Heart left ventricle (tissue), 16 donors: ENCODE results near the gene DSCAM. TPM values are rescaled to one million over a fixed set of nuclear protein-coding genes. Genes with fewer than 3 reads are reported as not detected.

Experiments
- ATAC-seq, 4 donors: fragments of 200-7000 bp; cut with Tn5 transposase; one replicate each; pipeline ENCODE4 v1.9.1; 2020 to 2022; ENCODE audit warnings: moderate library complexity in 4 of 4, mild to moderate bottlenecking in 3 of 4, moderate number of reproducible peaks in 1 of 4
- DNase-seq, 5 donors: peaks; one replicate each; pipeline ENCODE4 v3.0.0-alpha.2; 2020
- H3K27ac ChIP-seq, 12 donors: fragments of 200-600 bp; sonication (generic) in 4 of 12; one replicate each; pipeline versions ENCODE4 v1.5.0 to v1.8.0; 2016 to 2022; ENCODE audit warnings: mild to moderate bottlenecking in 2 of 12
- H3K27me3 ChIP-seq, 9 donors: fragments of 200-600 bp; sonication (generic) in 2 of 9; one replicate each; pipeline versions ENCODE4 v1.5.1 to v1.8.0; 2016 to 2022; ENCODE audit warnings: mild to moderate bottlenecking in 3 of 9
- H3K36me3 ChIP-seq, 9 donors: fragments of 200-600 bp; sonication (generic) in 2 of 9; one replicate each; pipeline versions ENCODE4 v1.5.0 to v1.8.0; 2018 to 2022; ENCODE audit warnings: mild to moderate bottlenecking in 2 of 9
- H3K4me1 ChIP-seq, 12 donors: fragments of 200-600 bp; sonication (generic) in 4 of 12; one replicate each; pipeline versions ENCODE4 v1.5.0 to v1.8.0; 2016 to 2022; ENCODE audit warnings: mild to moderate bottlenecking in 3 of 12
- H3K4me3 ChIP-seq, 12 donors: fragments of 200-600 bp; sonication (generic) in 4 of 12; one replicate each; pipeline versions ENCODE4 v1.5.0 to v1.8.0; 2017 to 2022; ENCODE audit warnings: mild to moderate bottlenecking in 9 of 12, moderate library complexity in 4 of 12
- H3K9me3 ChIP-seq, 12 donors: fragments of 200-600 bp; sonication (generic) in 4 of 12; one replicate each; pipeline versions ENCODE4 v1.5.0 to v1.8.0; 2016 to 2022; ENCODE audit warnings: mild to moderate bottlenecking in 1 of 12
- POLR2A ChIP-seq, 2 donors: fragments of 450-650 bp; IDR thresholded peaks; one replicate each; pipeline ENCODE4 v1.6.1; 2017; ENCODE audit warnings: antibody characterized with exemption in 2 of 2, mild to moderate bottlenecking in 2 of 2, moderate library complexity in 2 of 2
- WGBS, 4 donors: extraction: QIAGEN DNeasy Blood & Tissue Kit in 2 of 4; methylation state at CpG; one replicate each; pipeline versions ENCODE4 v1.1.5 to v1.1.7; 2013 to 2018; 5-methylcytosine and 5-hydroxymethylcytosine counted together
- intact Hi-C, 10 donors: fragments of 100-400 bp; cut with DNase I; formaldehyde crosslinking; loops; one replicate each; pipeline versions ENCODE4 v1.11.1 to v1.14.2; 2022
- polyA plus RNA-seq, 2 donors: library from polyadenylated mRNA; stranded (reverse); fragments of 200-250 nt; gene quantifications; one replicate each; pipeline ENCODE4 v1.2.3, GENCODE V29; 2013
- total RNA-seq, 9 donors: library from RNA; depleted of rRNA in 2 of 9; stranded (reverse); fragments of >200 nt in 2 of 9; fragmentation: NEBNext Ultra II Directional in 3 of 9; extraction: Animal tissue kit (Norgen Biotek cat#: 25700) in 3 of 9; gene quantifications; one replicate each; pipeline versions ENCODE4 v1.1.0 to v1.2.4, GENCODE V29; 2016 to 2023
- TF ChIP-seq, protein P1 (sequence below), 12 donors: fragments of 200-600 bp; sonication (generic) in 4 of 12; IDR thresholded peaks; one replicate each; pipeline versions ENCODE4 v1.5.0 to v1.8.0; 2018 to 2022; ENCODE audit warnings: antibody characterized with exemption in 12 of 12, mild to moderate bottlenecking in 5 of 12
- donor health status: ischemic (EF 13 %, LVEDD 7.1; RV severe dilation, severe dysfunction).
- donor health status: healthy with polysubstance abuse.
- donor health status: DM: no; HTN: yes; CAD: no.
- donor health status: DM: no; HTN: no; CAD: no.
- donor health status: ischemic (EF 25% LVEDD 6.9; RV normal size, moderate dysfunction).
- donor health status: ischemic (EF 25% LVEDD 5.7; RV mildly dilated, moderate dysfunction).
- donor health status: healthy.
- donor health status: DM: yes; HTN: yes; CAD: no.
- donor health status: ischemic (EF 35%, LVEDD 5.7; RV mildly dilated, moderate dysfunction).
- donor health status: nonischemic (EF 11% LVEDD 7.7; RV severe dilation, severe dysfunction).
- donor health status: DM: yes; HTN: yes; CAD: no.
- donor health status: PGD.
- donor health status: ischemic (EF 29% LVEDD 5.4; RV normal size, mild dysfunction).
- donor health status: nonischemic (EF 23%, LVEDD 6.1; RV moderate dilation, normal function).

Gene DSCAM
- total and polyA plus RNA-seq, 11 donors = 0.03 TPM; not detected in 10

DNA sequence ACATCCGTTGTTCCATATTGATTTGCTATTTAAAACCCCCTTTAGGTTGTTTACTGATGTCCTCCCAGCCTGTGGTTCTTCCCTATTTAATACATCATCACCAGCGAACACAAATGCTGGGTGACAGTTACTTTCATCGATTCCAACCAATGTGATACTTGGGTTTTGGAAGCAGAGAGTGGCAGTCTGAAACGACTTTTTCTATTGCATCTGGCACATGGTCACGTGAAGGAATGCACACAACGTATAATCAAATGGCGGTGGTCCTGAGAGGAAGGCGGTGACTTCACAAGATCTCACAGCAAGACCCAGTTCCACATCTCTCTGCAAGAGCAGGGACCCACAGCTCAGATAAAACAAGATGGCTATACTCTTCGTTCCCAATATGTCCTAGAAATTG, 213.9 kb downstream of the DSCAM start:
- H3K27ac ChIP-seq = no peak overlapping the region
- no peak for DNase-seq

DNA sequence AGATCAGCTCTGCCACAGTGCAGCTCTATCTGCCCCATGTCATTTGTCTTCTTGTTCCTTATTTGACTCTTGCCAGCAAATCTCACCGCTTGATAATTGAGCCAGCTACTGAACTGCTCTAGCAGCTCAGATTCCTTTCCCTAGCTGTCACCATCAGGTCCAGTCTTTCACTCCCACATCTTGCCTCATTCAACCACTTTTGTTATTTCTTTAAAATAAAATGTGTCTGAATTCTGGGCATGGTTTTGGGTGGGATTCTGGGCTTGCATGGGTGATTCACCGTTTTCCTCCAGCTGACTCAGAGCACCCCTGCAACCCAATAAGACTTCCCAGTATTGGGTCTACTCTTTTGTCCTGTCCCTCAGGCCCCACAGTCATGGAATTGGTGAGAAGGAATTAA, 215.7 kb downstream of the DSCAM start:
- Histone ChIP-seq H3K36me3 (no peaks in the 10 kb centered on the region), H3K9me3 (no peaks in the 10 kb centered on the region), H3K27ac (no peak overlapping the region), H3K4me3 (no peak overlapping the region), H3K27me3 (no peaks in the 10 kb centered on the region), H3K4me1 (no peaks in the 10 kb centered on the region)
- DNase-seq = no peak
- intact Hi-C loops = no loop called here
- TF ChIP-seq, protein P1, sequence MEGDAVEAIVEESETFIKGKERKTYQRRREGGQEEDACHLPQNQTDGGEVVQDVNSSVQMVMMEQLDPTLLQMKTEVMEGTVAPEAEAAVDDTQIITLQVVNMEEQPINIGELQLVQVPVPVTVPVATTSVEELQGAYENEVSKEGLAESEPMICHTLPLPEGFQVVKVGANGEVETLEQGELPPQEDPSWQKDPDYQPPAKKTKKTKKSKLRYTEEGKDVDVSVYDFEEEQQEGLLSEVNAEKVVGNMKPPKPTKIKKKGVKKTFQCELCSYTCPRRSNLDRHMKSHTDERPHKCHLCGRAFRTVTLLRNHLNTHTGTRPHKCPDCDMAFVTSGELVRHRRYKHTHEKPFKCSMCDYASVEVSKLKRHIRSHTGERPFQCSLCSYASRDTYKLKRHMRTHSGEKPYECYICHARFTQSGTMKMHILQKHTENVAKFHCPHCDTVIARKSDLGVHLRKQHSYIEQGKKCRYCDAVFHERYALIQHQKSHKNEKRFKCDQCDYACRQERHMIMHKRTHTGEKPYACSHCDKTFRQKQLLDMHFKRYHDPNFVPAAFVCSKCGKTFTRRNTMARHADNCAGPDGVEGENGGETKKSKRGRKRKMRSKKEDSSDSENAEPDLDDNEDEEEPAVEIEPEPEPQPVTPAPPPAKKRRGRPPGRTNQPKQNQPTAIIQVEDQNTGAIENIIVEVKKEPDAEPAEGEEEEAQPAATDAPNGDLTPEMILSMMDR (IDR thresholded peaks at IDR 0.05) = no peak
- TF ChIP-seq POLR2A (IDR thresholded peaks at IDR 0.05) = no peak
- 49 to 69% (median 53%) methylated on average over 2 of the region's 2 CpGs for WGBS, 4 donors
- ATAC-seq = peak in 1 of 4 donors; percentile 29

More for the DNA sequence above, 213.9 kb downstream of the DSCAM start:
- 86 to 90% (median 87%) methylated on average over 9 of the region's 9 CpGs for WGBS, 4 donors
- TF ChIP-seq POLR2A (IDR thresholded peaks at IDR 0.05) = no peak
- TF ChIP-seq, protein P1 (IDR thresholded peaks at IDR 0.05) = no peak
- H3K27me3 ChIP-seq = peaks cover 0 to 2% (median 0%) of the 10 kb centered on the region in 9 donors
- H3K36me3 ChIP-seq = no peaks in the 10 kb centered on the region
- no peaks in the 10 kb centered on the region for H3K9me3 ChIP-seq
- H3K4me1 ChIP-seq = no peaks in the 10 kb centered on the region
- no peak for ATAC-seq
- intact Hi-C loops = no loop called here
- no peak overlapping the region for H3K4me3 ChIP-seq

- TF ChIP-seq POLR2A (IDR thresholded peaks at IDR 0.05) = no peak
- TF ChIP-seq, protein P1 (IDR thresholded peaks at IDR 0.05) = no peak
- WGBS, 4 donors = 91 to 96% (median 91%) methylated on average over 3 of the region's 3 CpGs
- DNase-seq = no peak
- Histone ChIP-seq H3K27me3 (no peaks in the 10 kb centered on the region), H3K4me3 (no peak overlapping the region), H3K4me1 (no peaks in the 10 kb centered on the region), H3K27ac (no peak overlapping the region), H3K9me3 (no peaks in the 10 kb centered on the region), H3K36me3 (no peaks in the 10 kb centered on the region)
- intact Hi-C loops = no loop called here
- ATAC-seq = no peak
These were observed 221.0 kb downstream of the DSCAM start for GRCh38 chr21:40625991-40626390.

GRCh38 chr21:40623528-40623927, 223.4 kb downstream of the DSCAM start:
- DNase-seq (no peak), ATAC-seq (no peak)
- Histone ChIP-seq H3K4me3 (no peak overlapping the region), H3K27me3 (no peaks in the 10 kb centered on the region), H3K4me1 (no peaks in the 10 kb centered on the region), H3K36me3 (no peaks in the 10 kb centered on the region), H3K9me3 (no peaks in the 10 kb centered on the region), H3K27ac (no peak overlapping the region)
- TF ChIP-seq, protein P1 (IDR thresholded peaks at IDR 0.05) = no peak
- no peak for TF ChIP-seq POLR2A (IDR thresholded peaks at IDR 0.05)
- WGBS, 4 donors = 58 to 79% (median 64%) methylated on average over 1 of the region's 1 CpG
- intact Hi-C loops = no loop called here
